ENCODE data around the gene SLC25A23. TPM values are rescaled to one million over a fixed set of nuclear protein-coding genes. Genes with fewer than 3 reads are reported as not detected.

The SLC25A23 gene
- total and polyA plus RNA-seq, 10 of the 15 experiments (the other 5 are each of a cell fraction or from before 2014, with no cell fraction given) = 10.2 to 85.8 (median 50.0) TPM

DNA sequence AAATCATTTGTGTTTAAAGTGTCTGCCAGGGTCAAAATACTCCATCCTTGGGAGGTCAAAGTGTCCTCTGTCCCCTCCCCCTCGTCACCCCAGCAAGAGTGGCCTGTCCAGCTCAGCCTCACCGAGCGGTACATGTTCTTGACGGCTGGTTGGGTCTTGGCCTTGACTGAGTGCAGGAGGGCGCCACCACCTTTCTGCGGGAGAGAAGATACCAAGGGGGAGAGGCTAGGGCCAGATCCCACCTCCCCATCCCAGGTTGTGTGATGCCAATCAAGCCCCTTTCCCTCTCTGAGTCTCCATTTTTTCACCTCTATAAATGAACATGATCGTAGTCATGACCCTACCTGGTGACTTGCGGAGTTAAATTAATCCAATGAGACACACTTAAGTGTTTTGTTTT, 10.6 kb upstream of the SLC25A23 start:
- H3K79me2 ChIP-seq (ENCODE audit: control insufficient read depth, insufficient read depth, low read length) = no peaks in the 10 kb centered on the region
- H3K27me3 ChIP-seq (replicated peaks in 1 of 2; ENCODE audit: control insufficient read depth in 2 of 2, insufficient read depth in 2 of 2, low read length in 1 of 2) = no peaks in the 10 kb centered on the region
- ChIA-PET CTCF (interaction anchor here (1.5 kb wide), 1 partner anchor 11 kb away, joined by 4 read pairs; the partner anchor contains the start of gene DENND1C), POLR2A (interaction anchor here (0.9 to 1.5 kb wide), 2 partner anchors 14 to 19 kb away, joined by 3 read pairs; no protein-coding TSS in a partner anchor), RAD21 (ENCODE audit: unreplicated experiment) (no interaction called here), SMC1A (ENCODE audit: uncharacterized antibody, unreplicated experiment) (no interaction called here)
- DNase-seq (ENCODE audit: low read depth, low spot score) = no peak
- in situ Hi-C loops (cut with MboI) = no loop called here
- H3K9ac ChIP-seq (ENCODE audit: control insufficient read depth, insufficient read depth, low read length) = no peak overlapping the region
- no peak overlapping the region for H3K4me2 ChIP-seq (ENCODE audit: control insufficient read depth, insufficient read depth)
- H3K36me3 ChIP-seq (ENCODE audit: control insufficient read depth in 2 of 2, insufficient read depth in 2 of 2, low read length in 1 of 2) = peaks cover 0 to 2% of the 10 kb centered on the region in 2 experiments; a peak in 2 of 4 replicates
- no peaks in the 10 kb centered on the region for H3K4me1 ChIP-seq (ENCODE audit: control insufficient read depth, insufficient read depth, low read length)
- H4K20me1 ChIP-seq (ENCODE audit: control insufficient read depth, insufficient read depth) = no peaks in the 10 kb centered on the region
- H3K27ac ChIP-seq (ENCODE audit: control insufficient read depth, insufficient read depth) = no peak overlapping the region
- TF ChIP-seq YY1 (IDR thresholded peaks at IDR 0.05; ENCODE audit: low read depth, low read length) = no peak
- no peak for TF ChIP-seq ZNF622 (IDR thresholded peaks at IDR 0.05)
- TF ChIP-seq CEBPB (IDR thresholded peaks at IDR 0.05; ENCODE audit: borderline replicate concordance in 1 of 2, low read depth in 2 of 2, low read length in 2 of 2) = no peak
- no peak for TF ChIP-seq ETV6 (conservative IDR thresholded peaks at IDR 0.05 in 1 of 2, IDR thresholded peaks at IDR 0.05 in 1 of 2; ENCODE audit: borderline replicate concordance in 1 of 2, low read depth in 1 of 2)
- TF ChIP-seq, protein P1, sequence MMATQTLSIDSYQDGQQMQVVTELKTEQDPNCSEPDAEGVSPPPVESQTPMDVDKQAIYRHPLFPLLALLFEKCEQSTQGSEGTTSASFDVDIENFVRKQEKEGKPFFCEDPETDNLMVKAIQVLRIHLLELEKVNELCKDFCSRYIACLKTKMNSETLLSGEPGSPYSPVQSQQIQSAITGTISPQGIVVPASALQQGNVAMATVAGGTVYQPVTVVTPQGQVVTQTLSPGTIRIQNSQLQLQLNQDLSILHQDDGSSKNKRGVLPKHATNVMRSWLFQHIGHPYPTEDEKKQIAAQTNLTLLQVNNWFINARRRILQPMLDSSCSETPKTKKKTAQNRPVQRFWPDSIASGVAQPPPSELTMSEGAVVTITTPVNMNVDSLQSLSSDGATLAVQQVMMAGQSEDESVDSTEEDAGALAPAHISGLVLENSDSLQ (IDR thresholded peaks at IDR 0.05) = no peak
- TF ChIP-seq MYB (IDR thresholded peaks at IDR 0.05; ENCODE audit: borderline replicate concordance, low read depth, low read length) = no peak
- no peak for ATAC-seq
- WGBS (ENCODE audit: insufficient coverage, insufficient replicate concordance, low lambda C conversion rate, missing lambda C conversion rate) = 96% methylated on average over 8 of the region's 8 CpGs
- no TSS peak for BruUV-seq (replicated peaks)
- no peak overlapping the region for H2AFZ ChIP-seq (ENCODE audit: control insufficient read depth, low read depth, low read length)
- intact Hi-C loops (cut with micrococcal nuclease; ENCODE audit: unreplicated experiment) = no loop called here
- FAIRE-seq = no peak
- H3K9me3 ChIP-seq (replicated peaks; ENCODE audit: control insufficient read depth, insufficient read depth, low read length) = no peaks in the 10 kb centered on the region
- H3K4me3 ChIP-seq = no peak overlapping the region
